ENCODE data around the gene KRCC1. TPM values are rescaled to one million over a fixed set of nuclear protein-coding genes. Genes with fewer than 3 reads are reported as not detected.

The KRCC1 gene
- total RNA-seq, 4 donors from 2014 or later: 29.4 to 39.3 (median 32.2) TPM

DNA sequence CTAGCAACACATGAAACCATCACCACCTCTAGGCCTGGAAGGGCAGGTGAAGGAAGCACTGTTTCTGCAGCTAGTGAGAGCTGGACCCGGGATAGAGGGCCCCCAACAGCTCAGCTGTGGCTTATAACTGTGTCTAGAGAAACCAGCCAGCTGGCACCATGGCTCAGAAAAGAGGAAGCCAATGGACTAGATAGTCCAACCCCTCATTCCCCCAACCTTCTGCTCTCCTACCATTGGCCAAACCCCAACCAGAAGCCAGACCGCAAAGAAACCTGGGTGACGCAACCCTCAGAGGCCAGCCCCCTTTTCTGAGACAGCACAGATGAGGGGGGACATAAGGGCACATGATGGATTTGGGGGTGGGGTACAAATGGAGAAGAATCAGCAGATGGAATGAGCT is 36.4 kb upstream of the KRCC1 start:
- DNase-seq (ENCODE audit: low spot score in 2 of 2): no peak
- H3K27me3 ChIP-seq: no peaks in the 10 kb centered on the region
- H3K36me3 ChIP-seq: no peaks in the 10 kb centered on the region
- H3K4me1 ChIP-seq: no peaks in the 10 kb centered on the region
- no peaks in the 10 kb centered on the region for H3K9me3 ChIP-seq
- H3K27ac ChIP-seq: no peak overlapping the region
- 43 to 75% methylated on average over 3 of the region's 3 CpGs for WGBS, 2 donors
- no peak overlapping the region for H3K4me3 ChIP-seq
- TF ChIP-seq EP300 (IDR thresholded peaks at IDR 0.05) (no peak), POLR2A (IDR thresholded peaks at IDR 0.05) (no peak)
- TF ChIP-seq, protein P1, sequence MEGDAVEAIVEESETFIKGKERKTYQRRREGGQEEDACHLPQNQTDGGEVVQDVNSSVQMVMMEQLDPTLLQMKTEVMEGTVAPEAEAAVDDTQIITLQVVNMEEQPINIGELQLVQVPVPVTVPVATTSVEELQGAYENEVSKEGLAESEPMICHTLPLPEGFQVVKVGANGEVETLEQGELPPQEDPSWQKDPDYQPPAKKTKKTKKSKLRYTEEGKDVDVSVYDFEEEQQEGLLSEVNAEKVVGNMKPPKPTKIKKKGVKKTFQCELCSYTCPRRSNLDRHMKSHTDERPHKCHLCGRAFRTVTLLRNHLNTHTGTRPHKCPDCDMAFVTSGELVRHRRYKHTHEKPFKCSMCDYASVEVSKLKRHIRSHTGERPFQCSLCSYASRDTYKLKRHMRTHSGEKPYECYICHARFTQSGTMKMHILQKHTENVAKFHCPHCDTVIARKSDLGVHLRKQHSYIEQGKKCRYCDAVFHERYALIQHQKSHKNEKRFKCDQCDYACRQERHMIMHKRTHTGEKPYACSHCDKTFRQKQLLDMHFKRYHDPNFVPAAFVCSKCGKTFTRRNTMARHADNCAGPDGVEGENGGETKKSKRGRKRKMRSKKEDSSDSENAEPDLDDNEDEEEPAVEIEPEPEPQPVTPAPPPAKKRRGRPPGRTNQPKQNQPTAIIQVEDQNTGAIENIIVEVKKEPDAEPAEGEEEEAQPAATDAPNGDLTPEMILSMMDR (IDR thresholded peaks at IDR 0.05): no peak

DNA sequence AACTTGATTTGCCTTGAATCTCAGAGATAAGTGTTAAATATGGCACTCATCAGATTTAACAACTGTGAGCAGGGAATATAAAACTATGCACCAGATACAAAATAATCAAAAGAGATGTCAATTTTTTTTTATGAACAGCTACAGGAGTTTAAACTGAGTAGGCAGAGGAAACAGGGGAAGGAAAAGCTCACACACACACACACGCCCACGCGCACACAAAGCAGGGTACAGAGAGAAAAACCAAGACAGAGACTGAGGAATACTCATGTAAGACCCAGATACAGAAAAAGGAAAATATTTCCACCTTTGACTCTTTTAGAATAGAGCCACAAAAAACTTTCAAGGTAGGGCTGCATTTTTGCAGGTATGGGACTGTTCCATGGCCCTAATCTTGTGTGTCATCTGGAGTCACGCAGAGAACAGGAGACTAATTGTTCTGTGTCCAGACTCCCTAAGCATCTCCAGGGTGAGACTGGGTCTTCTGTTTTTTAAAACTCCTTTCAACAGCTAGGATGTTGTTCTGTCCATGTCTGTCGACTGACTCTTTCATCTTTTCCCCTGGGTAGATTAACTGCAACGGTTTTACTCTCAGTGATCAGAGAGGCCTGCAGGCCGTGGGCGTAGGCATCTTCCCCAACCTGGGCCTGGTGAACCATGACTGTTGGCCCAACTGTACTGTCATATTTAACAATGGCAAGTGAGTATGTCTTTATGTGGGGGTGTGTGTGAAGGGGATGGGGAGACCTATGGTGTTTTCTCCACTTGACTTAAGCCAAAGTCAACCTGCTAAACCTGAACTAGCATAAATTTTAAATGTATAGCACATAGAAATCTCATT is 35.1 kb upstream of the KRCC1 start:
- WGBS, 2 donors: 54 to 61% methylated on average over 8 of the region's 8 CpGs

DNA sequence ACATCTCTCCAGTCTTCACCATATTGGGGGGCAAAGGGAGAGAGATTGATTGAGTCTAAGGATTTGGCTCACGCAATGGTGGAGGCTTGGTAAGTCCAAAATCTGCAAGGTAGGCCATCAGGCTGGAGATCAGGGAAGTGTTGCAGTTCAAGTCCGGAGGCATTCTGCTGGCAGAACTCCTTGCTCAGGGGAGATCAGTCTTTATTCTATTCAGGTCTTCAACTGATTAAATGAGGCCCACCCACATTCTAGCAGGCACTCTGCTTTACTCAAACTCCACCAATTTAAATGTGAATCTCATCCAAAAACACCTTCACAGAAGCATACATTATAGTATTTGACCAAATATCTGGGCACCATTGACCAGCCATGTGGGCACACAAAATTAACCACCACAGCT is 33.4 kb upstream of the KRCC1 start:
- Histone ChIP-seq H3K27me3 (no peaks in the 10 kb centered on the region), H3K4me3 (no peak overlapping the region), H3K4me1 (no peaks in the 10 kb centered on the region), H3K9me3 (no peaks in the 10 kb centered on the region), H3K36me3 (no peaks in the 10 kb centered on the region), H3K27ac (no peak overlapping the region)
- WGBS, 2 donors: 94 to 100% methylated on average over 2 of the region's 2 CpGs
- DNase-seq (ENCODE audit: low spot score in 2 of 2): no peak
- TF ChIP-seq EP300 (IDR thresholded peaks at IDR 0.05): no peak
- TF ChIP-seq, protein P1 (IDR thresholded peaks at IDR 0.05): no peak
- TF ChIP-seq POLR2A (IDR thresholded peaks at IDR 0.05): no peak

More for the DNA sequence above, 35.1 kb upstream of the KRCC1 start:
- H3K9me3 ChIP-seq: no peaks in the 10 kb centered on the region
- TF ChIP-seq EP300 (IDR thresholded peaks at IDR 0.05): no peak
- TF ChIP-seq POLR2A (IDR thresholded peaks at IDR 0.05): no peak
- TF ChIP-seq, protein P1 (IDR thresholded peaks at IDR 0.05): no peak
- no peaks in the 10 kb centered on the region for H3K4me1 ChIP-seq
- no peak for DNase-seq (ENCODE audit: low spot score in 2 of 2)
- H3K27ac ChIP-seq: no peak overlapping the region
- no peaks in the 10 kb centered on the region for H3K36me3 ChIP-seq
- H3K27me3 ChIP-seq: no peaks in the 10 kb centered on the region
- no peak overlapping the region for H3K4me3 ChIP-seq

DNA sequence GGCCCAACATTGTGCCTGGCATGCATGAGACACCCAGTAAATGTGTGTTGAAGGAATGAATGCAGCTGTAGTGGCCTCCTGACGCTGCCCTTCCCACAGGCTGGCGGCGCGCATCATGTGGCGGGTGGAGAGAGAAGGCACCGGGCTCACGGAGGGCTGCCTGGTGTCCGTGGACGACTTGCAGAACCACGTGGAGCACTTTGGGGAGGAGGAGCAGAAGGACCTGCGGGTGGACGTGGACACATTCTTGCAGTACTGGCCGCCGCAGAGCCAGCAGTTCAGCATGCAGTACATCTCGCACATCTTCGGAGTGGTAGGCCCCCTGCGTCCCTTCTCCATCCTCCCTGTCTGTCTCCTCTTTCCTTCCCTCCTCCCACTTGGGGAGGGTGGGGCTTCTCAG is 32.2 kb upstream of the KRCC1 start:
- Histone ChIP-seq H3K4me1 (peaks cover 0 to 10% (median 0%) of the 10 kb centered on the region in 4 donors), H3K27me3 (no peaks in the 10 kb centered on the region), H3K27ac (no peak overlapping the region), H3K4me3 (no peak overlapping the region), H3K9me3 (no peaks in the 10 kb centered on the region), H3K36me3 (no peaks in the 10 kb centered on the region)
- TF ChIP-seq EP300 (IDR thresholded peaks at IDR 0.05) (no peak), POLR2A (IDR thresholded peaks at IDR 0.05) (no peak)
- TF ChIP-seq, protein P1 (IDR thresholded peaks at IDR 0.05): no peak
- 92 to 93% methylated on average over 17 of the region's 17 CpGs for WGBS, 2 donors
- no peak for DNase-seq (ENCODE audit: low spot score in 2 of 2)

DNA sequence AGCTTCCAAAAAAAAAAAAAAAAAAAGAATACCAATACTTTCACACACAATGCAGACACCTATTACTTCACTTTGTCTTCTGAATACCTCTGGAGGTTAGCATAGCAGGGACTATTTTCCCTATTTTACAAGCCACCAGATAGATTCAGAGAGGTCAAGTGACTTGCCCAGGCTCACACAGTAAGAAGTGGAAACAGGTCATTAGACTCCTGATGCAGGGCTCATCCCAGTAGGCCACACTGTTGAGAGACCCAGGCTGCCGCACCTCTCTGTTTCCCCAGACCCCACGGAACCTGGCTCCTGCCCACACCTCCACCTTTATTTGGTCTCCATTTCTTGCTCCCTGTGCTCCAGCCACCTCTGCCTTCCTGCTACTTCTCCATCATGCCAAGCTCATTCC is 31.5 kb upstream of the KRCC1 start:
- 95 to 100% methylated on average over 2 of the region's 2 CpGs for WGBS, 2 donors
- no peaks in the 10 kb centered on the region for H3K9me3 ChIP-seq
- H3K27me3 ChIP-seq: no peaks in the 10 kb centered on the region
- H3K36me3 ChIP-seq: no peaks in the 10 kb centered on the region
- DNase-seq (ENCODE audit: low spot score in 2 of 2): no peak
- H3K27ac ChIP-seq: no peak overlapping the region
- TF ChIP-seq, protein P1 (IDR thresholded peaks at IDR 0.05): no peak
- no peak for TF ChIP-seq EP300 (IDR thresholded peaks at IDR 0.05)
- no peak for TF ChIP-seq POLR2A (IDR thresholded peaks at IDR 0.05)
- peaks cover 0 to 15% (median 2%) of the 10 kb centered on the region in 4 donors for H3K4me1 ChIP-seq
- no peak overlapping the region for H3K4me3 ChIP-seq

Data from tibial nerve (tissue), 4 donors.